Psoas muscle (tissue), 8 donors: ENCODE measurements around the gene APEH. TPM values are rescaled to one million over a fixed set of nuclear protein-coding genes. Genes with fewer than 3 reads are reported as not detected.

Experiments
- ATAC-seq, 4 donors: fragments of 200-7000 bp; cut with Tn5 transposase; one replicate each; pipeline ENCODE4 v1.9.1; 2020; ENCODE audit warnings: moderate library complexity in 3 of 4, mild to moderate bottlenecking in 2 of 4
- DNase-seq, 2 donors: peaks; one replicate each; pipeline ENCODE4 v3.0.0-alpha.2; 2020
- H3K27ac ChIP-seq: fragments of 200-600 bp; one replicate; pipeline ENCODE4 v1.8.0; 2022
- H3K27me3 ChIP-seq, 3 donors: fragments of 200-600 bp in 1 of 3; one replicate each; pipeline versions ENCODE4 v1.6.1 to v1.8.0; 2013 to 2022; ENCODE audit warnings: low read length in 2 of 3, mild to moderate bottlenecking in 2 of 3, moderate library complexity in 1 of 3; ENCODE audit not compliant: insufficient read depth in 3 of 3
- H3K36me3 ChIP-seq, 2 donors: fragments of 200-600 bp in 1 of 2; one replicate each; pipeline versions ENCODE4 v1.6.1 to v1.8.0; 2013 to 2022; ENCODE audit warnings: low read depth in 1 of 2, mild to moderate bottlenecking in 1 of 2, moderate library complexity in 1 of 2; ENCODE audit not compliant: insufficient read depth in 1 of 2
- H3K4me1 ChIP-seq: fragments of 200-600 bp; one replicate; pipeline ENCODE4 v1.8.0; 2022
- H3K4me3 ChIP-seq: fragments of 200-600 bp; one replicate; pipeline ENCODE4 v1.8.0; 2022; ENCODE audit warnings: mild to moderate bottlenecking
- H3K9me3 ChIP-seq: fragments of 200-600 bp; one replicate; pipeline ENCODE4 v1.8.0; 2022
- WGBS, 3 donors: extraction: QIAGEN DNeasy Blood & Tissue Kit; methylation state at CpG; one replicate each; pipeline versions ENCODE4 v1.1.6 to v1.1.7; 2013; 5-methylcytosine and 5-hydroxymethylcytosine counted together
- intact Hi-C, 2 donors: fragments of 100-400 bp; cut with DNase I; formaldehyde crosslinking; loops; one replicate each; pipeline versions ENCODE4 v1.11.0 to v1.14.2; 2022
- polyA plus RNA-seq, 3 donors: library from polyadenylated mRNA; stranded (reverse); fragments of 200-250 nt; gene quantifications; one replicate each; pipeline ENCODE4 v1.2.3, GENCODE V29; 2013
- total RNA-seq, 4 donors: library from RNA; stranded (reverse); fragmentation: NEBNext Ultra II Directional in 2 of 4; extraction: Animal tissue kit (Norgen Biotek cat#: 25700) in 2 of 4; gene quantifications; one replicate each; pipeline versions ENCODE4 v1.2.1 to v1.2.4, GENCODE V29; 2021 to 2023
- TF ChIP-seq, protein P1 (sequence below): fragments of 200-600 bp; IDR thresholded peaks from one replicate; pipeline ENCODE4 v1.8.0; 2022; ENCODE audit warnings: antibody characterized with exemption
- donor health status: healthy with polysubstance abuse.
- donor health status: DM: no; HTN: no; CAD: no; lungs with moderate emphysema.
- donor health status: Bipolar disorder and iron deficiency.
- donor health status: healthy.
- donor health status: DM: yes; HTN: yes; CAD: no.
- donor health status: DM: no; HTN: no; CAD: no.
- donor health status: DM: no; HTN: no; CAD: no.
- donor health status: DM: yes; HTN: yes; CAD: no.

Gene APEH
- total and polyA plus RNA-seq, 7 donors = 70.8 to 189 (median 115) TPM

DNA sequence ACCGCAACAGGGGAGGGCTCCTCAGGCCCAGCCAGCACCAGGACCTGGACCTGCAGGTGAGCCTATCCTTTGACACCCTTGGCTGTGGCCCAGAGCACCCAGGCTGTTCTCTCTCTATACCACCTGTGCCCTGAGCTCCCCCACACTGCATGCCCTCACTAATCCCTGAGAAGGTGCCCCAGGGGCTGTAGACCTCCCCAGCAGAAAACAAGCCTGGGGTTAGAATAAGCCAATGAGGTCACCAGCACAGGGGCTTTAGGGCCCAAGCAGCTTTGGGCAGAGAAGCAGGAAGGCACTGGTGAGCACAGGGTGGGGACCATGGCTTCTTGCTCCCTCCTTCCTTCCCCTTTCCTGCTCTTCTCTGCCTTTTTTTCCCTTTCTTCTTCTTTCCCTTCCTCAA is 10.3 kb upstream of the APEH start:
- Histone ChIP-seq H3K27me3 (no peaks in the 10 kb centered on the region), H3K4me1 (no peaks in the 10 kb centered on the region), H3K36me3 (no peaks in the 10 kb centered on the region), H3K4me3 (no peak overlapping the region), H3K9me3 (no peaks in the 10 kb centered on the region), H3K27ac (no peak overlapping the region)
- intact Hi-C loops = no loop called here
- TF ChIP-seq, protein P1, sequence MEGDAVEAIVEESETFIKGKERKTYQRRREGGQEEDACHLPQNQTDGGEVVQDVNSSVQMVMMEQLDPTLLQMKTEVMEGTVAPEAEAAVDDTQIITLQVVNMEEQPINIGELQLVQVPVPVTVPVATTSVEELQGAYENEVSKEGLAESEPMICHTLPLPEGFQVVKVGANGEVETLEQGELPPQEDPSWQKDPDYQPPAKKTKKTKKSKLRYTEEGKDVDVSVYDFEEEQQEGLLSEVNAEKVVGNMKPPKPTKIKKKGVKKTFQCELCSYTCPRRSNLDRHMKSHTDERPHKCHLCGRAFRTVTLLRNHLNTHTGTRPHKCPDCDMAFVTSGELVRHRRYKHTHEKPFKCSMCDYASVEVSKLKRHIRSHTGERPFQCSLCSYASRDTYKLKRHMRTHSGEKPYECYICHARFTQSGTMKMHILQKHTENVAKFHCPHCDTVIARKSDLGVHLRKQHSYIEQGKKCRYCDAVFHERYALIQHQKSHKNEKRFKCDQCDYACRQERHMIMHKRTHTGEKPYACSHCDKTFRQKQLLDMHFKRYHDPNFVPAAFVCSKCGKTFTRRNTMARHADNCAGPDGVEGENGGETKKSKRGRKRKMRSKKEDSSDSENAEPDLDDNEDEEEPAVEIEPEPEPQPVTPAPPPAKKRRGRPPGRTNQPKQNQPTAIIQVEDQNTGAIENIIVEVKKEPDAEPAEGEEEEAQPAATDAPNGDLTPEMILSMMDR = no peak
- 100% methylated on average over 1 of the region's 1 CpG for WGBS, 3 donors
- ATAC-seq (no peak), DNase-seq (no peak)

DNA sequence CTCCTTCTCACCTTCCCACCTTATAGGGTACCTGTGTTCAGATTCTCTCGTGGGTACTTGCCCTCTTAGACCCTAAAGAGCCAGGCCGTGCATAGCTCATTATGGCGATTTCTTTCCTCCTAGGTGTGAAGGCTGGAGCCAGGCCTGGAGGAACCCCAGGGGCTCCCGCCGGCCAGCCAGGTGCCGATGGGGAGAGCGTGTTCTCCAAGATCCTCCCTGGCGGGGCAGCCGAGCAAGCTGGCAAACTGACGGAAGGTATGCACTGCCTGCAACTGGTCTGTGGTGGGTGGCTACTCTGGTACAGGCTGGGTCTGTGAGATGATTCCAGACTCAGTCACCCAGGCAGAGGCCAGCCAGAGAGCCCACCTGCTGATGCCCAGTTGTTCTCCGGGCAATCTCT is 9.9 kb upstream of the APEH start:
- H3K4me3 ChIP-seq = no peak overlapping the region
- DNase-seq (no peak), ATAC-seq (no peak)
- intact Hi-C loops = no loop called here
- H3K4me1 ChIP-seq = no peaks in the 10 kb centered on the region
- no peaks in the 10 kb centered on the region for H3K36me3 ChIP-seq
- no peaks in the 10 kb centered on the region for H3K27me3 ChIP-seq
- TF ChIP-seq, protein P1 = no peak
- H3K9me3 ChIP-seq = no peaks in the 10 kb centered on the region
- 59 to 71% (median 65%) methylated on average over 11 of the region's 11 CpGs for WGBS, 3 donors
- no peak overlapping the region for H3K27ac ChIP-seq

DNA sequence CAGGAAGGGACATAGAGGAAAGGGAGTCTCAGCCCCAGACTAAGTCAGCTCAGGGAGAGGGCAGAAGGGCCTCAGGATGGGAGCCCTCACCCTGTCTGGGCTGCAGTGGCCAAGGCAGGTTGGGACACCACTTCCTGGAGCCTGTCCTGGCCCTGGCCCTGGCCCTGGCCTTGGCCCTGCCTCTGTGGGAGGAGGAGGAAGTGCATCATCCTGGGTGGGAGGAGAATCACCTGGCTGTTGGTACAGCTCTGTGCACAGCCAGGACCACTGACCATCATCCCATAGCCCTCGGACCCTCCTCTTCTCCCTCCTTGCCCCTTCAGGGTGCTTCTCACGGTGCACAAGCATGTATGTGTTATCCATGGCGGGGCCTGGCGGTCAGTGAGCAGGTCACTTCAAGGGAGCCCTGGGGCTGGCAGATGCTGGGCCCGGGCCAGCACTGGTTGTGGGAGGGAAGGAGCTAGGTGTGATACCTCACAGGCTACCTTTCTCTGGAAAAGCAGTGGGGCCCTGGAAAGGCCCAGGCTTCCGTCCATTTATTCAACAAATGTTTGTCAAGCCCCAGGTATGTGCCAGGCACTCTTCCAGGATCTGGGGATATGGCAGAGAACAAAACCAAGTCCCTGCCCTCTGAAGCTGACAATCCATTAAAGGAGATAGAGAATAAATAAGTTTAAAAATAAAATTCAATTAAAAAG is 8.2 kb upstream of the APEH start:
- no peak for DNase-seq
- Histone ChIP-seq H3K4me1 (no peaks in the 10 kb centered on the region), H3K27ac (no peak overlapping the region), H3K9me3 (no peaks in the 10 kb centered on the region), H3K4me3 (no peak overlapping the region), H3K27me3 (no peaks in the 10 kb centered on the region), H3K36me3 (no peaks in the 10 kb centered on the region)
- TF ChIP-seq, protein P1 = no peak
- WGBS, 3 donors = 91 to 92% (median 91%) methylated on average over 6 of the region's 6 CpGs
- intact Hi-C loops = no loop called here
- ATAC-seq = no peak

DNA sequence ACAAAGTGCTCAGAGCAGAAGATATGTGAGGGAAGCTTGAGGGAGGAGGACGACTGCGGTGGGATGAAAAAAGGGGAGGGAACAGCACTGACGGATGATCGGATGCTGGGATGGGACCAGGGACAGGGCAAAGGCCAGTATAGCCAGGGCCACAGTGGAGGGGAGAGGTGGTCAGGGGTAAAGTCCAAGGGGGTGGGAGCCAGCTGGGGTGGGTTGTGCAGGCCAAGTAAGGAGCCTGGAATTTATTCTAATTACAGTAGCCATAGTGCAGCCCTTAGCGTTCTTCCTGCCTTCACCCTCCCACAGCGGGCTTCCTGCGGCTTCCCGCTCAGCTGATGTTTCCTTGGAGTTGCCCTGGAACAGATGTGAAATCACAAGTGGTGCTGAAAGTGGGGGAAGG is 7.6 kb upstream of the APEH start:
- no peak for ATAC-seq
- intact Hi-C loops = no loop called here
- H3K4me3 ChIP-seq = no peak overlapping the region
- no peaks in the 10 kb centered on the region for H3K4me1 ChIP-seq
- TF ChIP-seq, protein P1 = no peak
- no peak for DNase-seq
- WGBS, 3 donors = 35 to 47% (median 37%) methylated on average over 8 of the region's 8 CpGs
- H3K9me3 ChIP-seq = no peaks in the 10 kb centered on the region
- H3K27me3 ChIP-seq = no peaks in the 10 kb centered on the region
- H3K36me3 ChIP-seq = no peaks in the 10 kb centered on the region
- no peak overlapping the region for H3K27ac ChIP-seq
